Measurements from ENCODE around the gene SLC6A1.
A peak's percentile ranks its signal among the peaks of the same experiment; 100 is the strongest.
"Not testable (repeated sequence)": the region's sequence is repeated elsewhere in the genome, so short reads cannot be mapped to it uniquely, and the experiment has no call there.

The SLC6A1 gene

GRCh38 chr3:11024181-11024580 lies 31.6 kb downstream of the SLC6A1 start:
- DNase-seq: no peak

- DNase-seq: no peak
Measured at GRCh38 chr3:11029948-11030347, 37.4 kb downstream of the SLC6A1 start.

GRCh38 chr3:11033871-11034270 lies 41.3 kb downstream of the SLC6A1 start:
- DNase-seq: no peak

GRCh38 chr3:11034309-11034985 lies 41.9 kb downstream of the SLC6A1 start:
- no peak for DNase-seq

- DNase-seq: no peak
Measured at GRCh38 chr3:11035757-11036505, 43.4 kb downstream of the SLC6A1 start.

- no peak for DNase-seq
Measured at GRCh38 chr3:11037241-11037873, 44.8 kb downstream of the SLC6A1 start.

- DNase-seq: no peak
Measured at GRCh38 chr3:11037976-11038375, 45.4 kb downstream of the SLC6A1 start.

- DNase-seq: no peak
Measured at GRCh38 chr3:11045536-11045935, 53.0 kb downstream of the SLC6A1 start.

- DNase-seq: no peak
Measured at GRCh38 chr3:11047500-11047899, 55.0 kb downstream of the SLC6A1 start.

GRCh38 chr3:11050666-11051323 lies 58.2 kb downstream of the SLC6A1 start:
- no peak for DNase-seq

- DNase-seq: no peak
Measured at GRCh38 chr3:11053926-11054503, 61.5 kb downstream of the SLC6A1 start.

- DNase-seq: no peak
Measured at GRCh38 chr3:11054739-11055438, 62.3 kb downstream of the SLC6A1 start.

- no peak for DNase-seq
Measured at GRCh38 chr3:11055496-11055895, 62.9 kb downstream of the SLC6A1 start.

- no peak for DNase-seq
Measured at GRCh38 chr3:11056531-11057050, 64.0 kb downstream of the SLC6A1 start.

- no peak for DNase-seq
Measured at GRCh38 chr3:11057655-11058054, 65.1 kb downstream of the SLC6A1 start.

- DNase-seq: peak; percentile 35
Measured at GRCh38 chr3:11059090-11059798, 66.7 kb downstream of the SLC6A1 start.

- no peak for DNase-seq
Measured at GRCh38 chr3:11059799-11060115, 67.2 kb downstream of the SLC6A1 start.

GRCh38 chr3:11060500-11061251 lies 68.1 kb downstream of the SLC6A1 start:
- peak; percentile 42 for DNase-seq

- DNase-seq: not testable (repeated sequence)
Measured at GRCh38 chr3:11061268-11061871, 68.8 kb downstream of the SLC6A1 start.

- DNase-seq: no peak
Measured at GRCh38 chr3:11062704-11063103, 70.2 kb downstream of the SLC6A1 start.
